Loucy (cell line): Measurements from ENCODE around the gene MICU1.

Source experiments
- H2AFZ ChIP-seq: fragments of 200-600 bp; sonication (generic); 2 replicates; pipeline ENCODE4 v1.6.0; 2016; ENCODE audit warnings: antibody characterized with exemption, mild to moderate bottlenecking, low read length, moderate library complexity
- H3F3A ChIP-seq: fragments of 200-600 bp; 2 replicates; pipeline ENCODE4 v1.6.0; 2016; ENCODE audit warnings: antibody characterized with exemption, low read depth, mild to moderate bottlenecking
- H3K27me3 ChIP-seq: fragments of 200-600 bp; sonication (generic); 2 replicates; pipeline ENCODE4 v1.6.1; 2014; ENCODE audit warnings: low read length, mild to moderate bottlenecking; ENCODE audit not compliant: insufficient read depth, poor library complexity, severe bottlenecking
- H3K36me3 ChIP-seq: fragments of 200-600 bp; sonication (generic); 2 replicates; pipeline ENCODE4 v1.6.1; 2016; ENCODE audit warnings: low read length; ENCODE audit not compliant: insufficient read depth
- H3K4me1 ChIP-seq: fragments of 200-600 bp; sonication (generic); 2 replicates; pipeline ENCODE4 v1.5.1; 2014; ENCODE audit warnings: low read length, mild to moderate bottlenecking; ENCODE audit not compliant: insufficient read depth, poor library complexity, severe bottlenecking
- H3K4me2 ChIP-seq: fragments of 200-600 bp; sonication (generic); 2 replicates; pipeline ENCODE4 v1.6.0; 2014; ENCODE audit warnings: antibody characterized with exemption, low read length, low read depth, mild to moderate bottlenecking; ENCODE audit not compliant: poor library complexity, severe bottlenecking
- H3K4me3 ChIP-seq: fragments of 200-600 bp; sonication (generic); 2 replicates; pipeline ENCODE4 v1.5.1; 2014; ENCODE audit warnings: low read length, mild to moderate bottlenecking, mixed read lengths; ENCODE audit not compliant: poor library complexity, severe bottlenecking
- H3K79me2 ChIP-seq: fragments of 200-600 bp; sonication (generic); 2 replicates; pipeline ENCODE4 v1.6.1; 2014; ENCODE audit warnings: low read length; ENCODE audit not compliant: insufficient read depth
- H3K9ac ChIP-seq: fragments of 200-600 bp; sonication (generic); 2 replicates; pipeline ENCODE4 v1.6.0; 2014; ENCODE audit warnings: mild to moderate bottlenecking, low read depth, low read length, moderate library complexity; ENCODE audit not compliant: poor library complexity, severe bottlenecking
- H3K9me2 ChIP-seq: fragments of 200-600 bp; sonication (generic); replicated peaks from 2 replicates; pipeline ENCODE4 v1.6.1; 2016; ENCODE audit warnings: low read depth, low read length, mixed read lengths
- H3K9me3 ChIP-seq: fragments of 200-600 bp; sonication (generic); 2 replicates; pipeline ENCODE4 v1.6.1; 2014; ENCODE audit warnings: mild to moderate bottlenecking, antibody characterized with exemption, low read length, low read depth; ENCODE audit not compliant: insufficient read depth
- H4K20me1 ChIP-seq: fragments of 200-600 bp; sonication (generic); 2 replicates; pipeline ENCODE4 v1.6.0; 2014; ENCODE audit warnings: antibody characterized with exemption, low read length, mild to moderate bottlenecking; ENCODE audit not compliant: insufficient read depth, poor library complexity, severe bottlenecking
- EZH2phosphoT487 ChIP-seq: fragments of 200-600 bp; IDR thresholded peaks from 2 replicates; pipeline ENCODE4 v1.6.1; 2018; ENCODE audit warnings: antibody characterized with exemption, mild to moderate bottlenecking, moderate library complexity, borderline replicate concordance
- TF ChIP-seq, protein P1 (sequence below): fragments of 200-600 bp; sonication (generic); conservative IDR thresholded peaks from 2 replicates; pipeline ENCODE4 v1.5.1; 2014; ENCODE audit warnings: mild to moderate bottlenecking, antibody characterized with exemption, low read length

MICU1 gene

DNA sequence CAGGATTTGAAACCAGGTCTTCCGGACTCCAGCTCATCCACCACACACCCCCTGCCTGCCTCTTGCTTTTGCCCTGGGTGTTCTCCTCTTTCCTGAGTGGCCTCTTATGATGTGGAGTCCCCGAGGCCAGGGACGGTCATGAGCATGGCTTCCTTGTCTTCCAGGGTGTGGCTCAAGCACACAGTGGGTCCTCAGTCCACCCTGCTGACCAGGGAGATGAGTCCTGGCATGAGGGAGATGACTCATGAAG lies 303.9 kb downstream of the MICU1 start:
- no peaks in the 10 kb centered on the region for H3K9me2 ChIP-seq
- H3F3A ChIP-seq, result peaks cover 16% of the 10 kb centered on the region; the same call in 1 of the 2 replicates
- TF ChIP-seq EZH2phosphoT487, result no peak
- TF ChIP-seq, protein P1, sequence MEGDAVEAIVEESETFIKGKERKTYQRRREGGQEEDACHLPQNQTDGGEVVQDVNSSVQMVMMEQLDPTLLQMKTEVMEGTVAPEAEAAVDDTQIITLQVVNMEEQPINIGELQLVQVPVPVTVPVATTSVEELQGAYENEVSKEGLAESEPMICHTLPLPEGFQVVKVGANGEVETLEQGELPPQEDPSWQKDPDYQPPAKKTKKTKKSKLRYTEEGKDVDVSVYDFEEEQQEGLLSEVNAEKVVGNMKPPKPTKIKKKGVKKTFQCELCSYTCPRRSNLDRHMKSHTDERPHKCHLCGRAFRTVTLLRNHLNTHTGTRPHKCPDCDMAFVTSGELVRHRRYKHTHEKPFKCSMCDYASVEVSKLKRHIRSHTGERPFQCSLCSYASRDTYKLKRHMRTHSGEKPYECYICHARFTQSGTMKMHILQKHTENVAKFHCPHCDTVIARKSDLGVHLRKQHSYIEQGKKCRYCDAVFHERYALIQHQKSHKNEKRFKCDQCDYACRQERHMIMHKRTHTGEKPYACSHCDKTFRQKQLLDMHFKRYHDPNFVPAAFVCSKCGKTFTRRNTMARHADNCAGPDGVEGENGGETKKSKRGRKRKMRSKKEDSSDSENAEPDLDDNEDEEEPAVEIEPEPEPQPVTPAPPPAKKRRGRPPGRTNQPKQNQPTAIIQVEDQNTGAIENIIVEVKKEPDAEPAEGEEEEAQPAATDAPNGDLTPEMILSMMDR, result no peak
- peaks cover 24% of the 10 kb centered on the region for H3K79me2 ChIP-seq
- H3K4me1 ChIP-seq, result peaks cover 60% of the 10 kb centered on the region
- no peaks in the 10 kb centered on the region for H3K27me3 ChIP-seq
- peak overlapping the region; percentile 72 for H3K4me2 ChIP-seq
- H4K20me1 ChIP-seq, result no peaks in the 10 kb centered on the region
- no peaks in the 10 kb centered on the region for H3K36me3 ChIP-seq
- no peaks in the 10 kb centered on the region for H3K9me3 ChIP-seq
- no peak overlapping the region for H2AFZ ChIP-seq
- peak overlapping the region; percentile 14 for H3K4me3 ChIP-seq
- peak overlapping the region; percentile 90 for H3K9ac ChIP-seq

GRCh38 chr10:72321248-72322029 lies 304.4 kb downstream of the MICU1 start:
- Histone ChIP-seq H3K4me2 (peak overlapping the region; percentile 72), H3K79me2 (peaks cover 21% of the 10 kb centered on the region; the same call in 1 of the 2 replicates), H3K9ac (peak overlapping the region; percentile 90), H3K36me3 (no peaks in the 10 kb centered on the region), H3F3A (peaks cover 16% of the 10 kb centered on the region; the same call in 1 of the 2 replicates), H3K4me1 (peaks cover 65% of the 10 kb centered on the region), H3K9me3 (no peaks in the 10 kb centered on the region), H3K4me3 (peak overlapping the region; percentile 72), H3K9me2 (no peaks in the 10 kb centered on the region), H2AFZ (no peak overlapping the region), H4K20me1 (no peaks in the 10 kb centered on the region), H3K27me3 (no peaks in the 10 kb centered on the region)
- TF ChIP-seq, protein P1, result no peak
- TF ChIP-seq EZH2phosphoT487, result no peak

GRCh38 chr10:72320676-72321247 lies 305.1 kb downstream of the MICU1 start:
- Histone ChIP-seq H3K27me3 (no peaks in the 10 kb centered on the region), H2AFZ (no peak overlapping the region), H3K9me3 (no peaks in the 10 kb centered on the region), H3K36me3 (no peaks in the 10 kb centered on the region), H3K4me2 (peak overlapping the region; percentile 72), H3K4me3 (peak overlapping the region; percentile 72), H3K79me2 (peaks cover 21% of the 10 kb centered on the region; the same call in 1 of the 2 replicates), H4K20me1 (no peaks in the 10 kb centered on the region), H3F3A (peaks cover 16% of the 10 kb centered on the region; the same call in 1 of the 2 replicates), H3K9me2 (no peaks in the 10 kb centered on the region), H3K9ac (peak overlapping the region; percentile 90), H3K4me1 (peaks cover 72% of the 10 kb centered on the region)
- TF ChIP-seq EZH2phosphoT487, result no peak
- TF ChIP-seq, protein P1, result no peak
